Measurements from ENCODE around the gene TNFAIP2.
"Not testable (repeated sequence)": the region's sequence is repeated elsewhere in the genome, so short reads cannot be mapped to it uniquely, and the experiment has no call there.

The TNFAIP2 gene

DNA sequence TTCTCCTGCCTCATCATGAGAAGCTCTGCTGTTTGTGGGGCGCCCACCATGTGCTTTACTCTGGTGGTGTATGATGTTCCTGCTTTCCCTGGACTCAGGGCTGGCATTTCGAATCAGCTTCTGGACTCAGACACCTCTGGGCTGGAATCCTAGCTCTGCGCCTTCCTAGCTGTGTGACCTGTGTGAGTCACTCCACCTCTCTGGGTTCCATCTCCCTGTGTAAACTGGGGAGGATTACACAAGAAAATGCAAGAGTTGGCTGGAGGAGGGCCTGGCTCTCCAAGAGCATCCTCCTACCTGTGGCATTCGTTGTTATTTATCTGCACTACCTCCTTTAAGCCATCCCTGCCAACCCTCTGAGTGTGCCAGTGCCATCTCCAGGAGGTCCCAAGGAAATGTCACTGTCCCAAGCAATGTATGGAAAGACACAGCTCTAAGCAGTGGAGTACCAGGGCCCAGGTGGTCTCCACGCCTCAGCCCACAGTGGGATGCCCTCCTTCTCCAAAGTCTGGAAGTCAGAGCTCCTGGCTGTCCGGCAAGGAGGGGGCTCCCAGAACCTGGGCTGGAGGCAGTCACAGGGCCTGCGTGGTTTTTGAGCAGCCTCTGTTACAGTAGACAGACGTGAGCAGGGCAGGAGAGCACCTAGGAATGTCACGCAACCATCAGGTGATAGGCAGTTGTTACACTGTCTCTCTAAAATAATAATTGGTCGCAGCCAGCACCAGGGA is 7.3 kb upstream of the TNFAIP2 start:
- DNase-seq (ENCODE audit: low spot score) (no peak), ATAC-seq (ENCODE audit: low read depth) (peak; percentile 70)
- Histone ChIP-seq H3K9me3 (ENCODE audit: severe bottlenecking) (no peaks in the 10 kb centered on the region), H3K27ac (ENCODE audit: poor library complexity, severe bottlenecking) (no peak overlapping the region), H3K4me3 (ENCODE audit: severe bottlenecking) (no peak overlapping the region), H3K27me3 (ENCODE audit: insufficient read depth, poor library complexity, severe bottlenecking) (no peaks in the 10 kb centered on the region), H3K36me3 (ENCODE audit: low read depth) (no peaks in the 10 kb centered on the region), H3K4me1 (ENCODE audit: insufficient read depth, poor library complexity, severe bottlenecking) (peaks cover 4% of the 10 kb centered on the region)
- TF ChIP-seq, protein P1, sequence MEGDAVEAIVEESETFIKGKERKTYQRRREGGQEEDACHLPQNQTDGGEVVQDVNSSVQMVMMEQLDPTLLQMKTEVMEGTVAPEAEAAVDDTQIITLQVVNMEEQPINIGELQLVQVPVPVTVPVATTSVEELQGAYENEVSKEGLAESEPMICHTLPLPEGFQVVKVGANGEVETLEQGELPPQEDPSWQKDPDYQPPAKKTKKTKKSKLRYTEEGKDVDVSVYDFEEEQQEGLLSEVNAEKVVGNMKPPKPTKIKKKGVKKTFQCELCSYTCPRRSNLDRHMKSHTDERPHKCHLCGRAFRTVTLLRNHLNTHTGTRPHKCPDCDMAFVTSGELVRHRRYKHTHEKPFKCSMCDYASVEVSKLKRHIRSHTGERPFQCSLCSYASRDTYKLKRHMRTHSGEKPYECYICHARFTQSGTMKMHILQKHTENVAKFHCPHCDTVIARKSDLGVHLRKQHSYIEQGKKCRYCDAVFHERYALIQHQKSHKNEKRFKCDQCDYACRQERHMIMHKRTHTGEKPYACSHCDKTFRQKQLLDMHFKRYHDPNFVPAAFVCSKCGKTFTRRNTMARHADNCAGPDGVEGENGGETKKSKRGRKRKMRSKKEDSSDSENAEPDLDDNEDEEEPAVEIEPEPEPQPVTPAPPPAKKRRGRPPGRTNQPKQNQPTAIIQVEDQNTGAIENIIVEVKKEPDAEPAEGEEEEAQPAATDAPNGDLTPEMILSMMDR (IDR thresholded peaks at IDR 0.05; ENCODE audit: poor library complexity, severe bottlenecking), result no peak

DNA sequence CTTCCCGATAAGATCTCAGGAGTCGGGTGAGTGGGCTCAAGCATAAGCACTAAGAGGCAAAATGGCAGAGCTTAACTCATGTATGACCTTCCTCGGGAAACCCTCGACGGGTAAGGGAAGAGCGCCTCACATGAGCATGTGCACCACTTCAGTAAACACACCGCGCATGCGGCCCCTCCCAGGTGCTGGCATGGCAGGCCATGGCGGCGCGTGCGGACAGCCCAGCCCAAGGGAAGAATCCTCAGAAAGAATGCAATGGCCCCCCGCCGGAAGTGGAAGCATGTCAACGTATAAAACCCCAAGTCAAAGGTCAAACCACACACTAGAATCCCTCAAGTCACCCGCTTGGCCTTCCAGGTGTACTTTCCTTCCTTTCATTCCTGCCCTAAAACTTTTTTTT is 6.6 kb upstream of the TNFAIP2 start:
- no peaks in the 10 kb centered on the region for H3K27me3 ChIP-seq (ENCODE audit: insufficient read depth, poor library complexity, severe bottlenecking)
- TF ChIP-seq, protein P1 (IDR thresholded peaks at IDR 0.05; ENCODE audit: poor library complexity, severe bottlenecking), result no peak
- no peaks in the 10 kb centered on the region for H3K9me3 ChIP-seq (ENCODE audit: severe bottlenecking)
- ATAC-seq (ENCODE audit: low read depth), result no peak
- no peak overlapping the region for H3K4me3 ChIP-seq (ENCODE audit: severe bottlenecking)
- no peak for DNase-seq (ENCODE audit: low spot score)
- no peak overlapping the region for H3K27ac ChIP-seq (ENCODE audit: poor library complexity, severe bottlenecking)
- H3K36me3 ChIP-seq (ENCODE audit: low read depth), result no peaks in the 10 kb centered on the region
- peaks cover 4% of the 10 kb centered on the region for H3K4me1 ChIP-seq (ENCODE audit: insufficient read depth, poor library complexity, severe bottlenecking)

- H3K4me3 ChIP-seq (ENCODE audit: severe bottlenecking); H3K9me3 ChIP-seq (ENCODE audit: severe bottlenecking); H3K36me3 ChIP-seq (ENCODE audit: low read depth); H3K27ac ChIP-seq (ENCODE audit: poor library complexity, severe bottlenecking); H3K27me3 ChIP-seq (ENCODE audit: insufficient read depth, poor library complexity, severe bottlenecking); ATAC-seq (ENCODE audit: low read depth); DNase-seq (ENCODE audit: low spot score): not testable (repeated sequence)
- peaks cover 11% of the 10 kb centered on the region for H3K4me1 ChIP-seq (ENCODE audit: insufficient read depth, poor library complexity, severe bottlenecking)
Observed at GRCh38 chr14:103117499-103117898, 5.8 kb upstream of the TNFAIP2 start.

- Histone ChIP-seq H3K36me3 (ENCODE audit: low read depth) (no peaks in the 10 kb centered on the region), H3K4me3 (ENCODE audit: severe bottlenecking) (no peak overlapping the region), H3K4me1 (ENCODE audit: insufficient read depth, poor library complexity, severe bottlenecking) (peaks cover 15% of the 10 kb centered on the region), H3K27me3 (ENCODE audit: insufficient read depth, poor library complexity, severe bottlenecking) (no peaks in the 10 kb centered on the region), H3K9me3 (ENCODE audit: severe bottlenecking) (no peaks in the 10 kb centered on the region), H3K27ac (ENCODE audit: poor library complexity, severe bottlenecking) (no peak overlapping the region)
- no peak for ATAC-seq (ENCODE audit: low read depth)
- DNase-seq (ENCODE audit: low spot score), result no peak
- TF ChIP-seq, protein P1 (IDR thresholded peaks at IDR 0.05; ENCODE audit: poor library complexity, severe bottlenecking), result no peak
Observed at GRCh38 chr14:103118018-103118662, 5.1 kb upstream of the TNFAIP2 start.

DNA sequence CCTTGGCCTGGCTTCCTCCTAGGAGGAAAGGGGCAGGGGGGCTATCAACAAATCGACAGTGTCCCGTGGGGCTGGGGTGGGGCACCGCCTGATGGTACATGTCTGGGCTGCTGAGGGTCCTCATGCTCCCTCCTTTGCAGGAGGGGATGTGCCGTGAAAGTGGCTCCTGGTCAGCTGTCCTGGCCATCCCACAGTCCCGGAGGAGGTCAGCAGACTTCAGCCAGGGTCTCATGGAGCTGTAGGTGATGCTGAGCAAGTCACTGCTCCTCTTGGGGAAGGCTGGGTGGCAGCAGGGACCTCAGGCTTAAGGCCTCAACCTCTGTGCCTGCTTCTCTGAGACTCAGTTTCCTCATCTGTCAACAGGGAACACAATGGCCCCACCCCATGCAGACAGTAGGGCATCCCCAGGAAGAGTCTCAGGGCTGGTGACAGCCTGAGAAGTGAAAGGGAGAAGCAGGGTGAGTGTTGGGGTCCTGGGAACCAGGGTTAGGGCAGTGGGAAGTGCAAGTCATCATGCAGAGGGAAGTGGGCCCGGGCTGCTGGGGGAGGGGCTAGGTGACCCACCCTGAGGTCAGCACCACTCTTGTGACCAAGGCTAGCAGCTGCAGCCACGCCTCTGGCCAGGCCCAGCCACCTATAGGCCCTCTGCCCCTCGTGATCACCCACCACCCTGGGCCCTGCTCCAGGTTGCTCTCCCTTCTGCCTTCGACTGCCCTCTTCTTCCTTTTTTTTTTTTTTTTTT is 4.4 kb upstream of the TNFAIP2 start:
- TF ChIP-seq, protein P1 (IDR thresholded peaks at IDR 0.05; ENCODE audit: poor library complexity, severe bottlenecking), result no peak
- no peak overlapping the region for H3K27ac ChIP-seq (ENCODE audit: poor library complexity, severe bottlenecking)
- no peak for ATAC-seq (ENCODE audit: low read depth)
- H3K27me3 ChIP-seq (ENCODE audit: insufficient read depth, poor library complexity, severe bottlenecking), result no peaks in the 10 kb centered on the region
- H3K36me3 ChIP-seq (ENCODE audit: low read depth), result no peaks in the 10 kb centered on the region
- no peaks in the 10 kb centered on the region for H3K9me3 ChIP-seq (ENCODE audit: severe bottlenecking)
- DNase-seq (ENCODE audit: low spot score), result no peak
- peaks cover 15% of the 10 kb centered on the region for H3K4me1 ChIP-seq (ENCODE audit: insufficient read depth, poor library complexity, severe bottlenecking)
- no peak overlapping the region for H3K4me3 ChIP-seq (ENCODE audit: severe bottlenecking)

- H3K4me3 ChIP-seq (ENCODE audit: severe bottlenecking); H3K27ac ChIP-seq (ENCODE audit: poor library complexity, severe bottlenecking); H3K27me3 ChIP-seq (ENCODE audit: insufficient read depth, poor library complexity, severe bottlenecking); H3K36me3 ChIP-seq (ENCODE audit: low read depth); DNase-seq (ENCODE audit: low spot score); ATAC-seq (ENCODE audit: low read depth); H3K9me3 ChIP-seq (ENCODE audit: severe bottlenecking): not testable (repeated sequence)
- H3K4me1 ChIP-seq (ENCODE audit: insufficient read depth, poor library complexity, severe bottlenecking), result peaks cover 18% of the 10 kb centered on the region
Observed at GRCh38 chr14:103119527-103119926, 3.7 kb upstream of the TNFAIP2 start.
